ENCODE results near the gene CLEC18C.
"Not testable (repeated sequence)": the region's sequence is repeated elsewhere in the genome, so short reads cannot be mapped to it uniquely, and the experiment has no call there.

Gene CLEC18C

GRCh38 chr16:70199170-70199569 lies 25.6 kb downstream of the CLEC18C start:
- not testable (repeated sequence) for H3K4me1 ChIP-seq, H3K27me3 ChIP-seq

GRCh38 chr16:70200063-70200462 lies 26.5 kb downstream of the CLEC18C start:
- H3K4me1 ChIP-seq; H3K27me3 ChIP-seq; H3K4me3 ChIP-seq (ENCODE audit: low read depth, low read length); DNase-seq; H3K36me3 ChIP-seq; H3K9me3 ChIP-seq: not testable (repeated sequence)

More at GRCh38 chr16:70199170-70199569, 25.6 kb downstream of the CLEC18C start:
- DNase-seq; H3K4me3 ChIP-seq (ENCODE audit: low read depth, low read length); H3K36me3 ChIP-seq; H3K9me3 ChIP-seq: not testable (repeated sequence)

GRCh38 chr16:70203508-70203907 lies 29.9 kb downstream of the CLEC18C start:
- not testable (repeated sequence) for DNase-seq; H3K4me1 ChIP-seq; H3K36me3 ChIP-seq; H3K4me3 ChIP-seq (ENCODE audit: low read depth, low read length); H3K27me3 ChIP-seq; H3K9me3 ChIP-seq

- H3K9me3 ChIP-seq; H3K27me3 ChIP-seq; H3K36me3 ChIP-seq; H3K4me1 ChIP-seq; H3K4me3 ChIP-seq (ENCODE audit: low read depth, low read length); DNase-seq: not testable (repeated sequence)
These were observed 30.4 kb downstream of the CLEC18C start for GRCh38 chr16:70204010-70204409.

GRCh38 chr16:70204668-70205405 lies 31.2 kb downstream of the CLEC18C start:
- not testable (repeated sequence) for DNase-seq; H3K36me3 ChIP-seq; H3K4me3 ChIP-seq (ENCODE audit: low read depth, low read length); H3K27me3 ChIP-seq; H3K9me3 ChIP-seq; H3K4me1 ChIP-seq

GRCh38 chr16:70206382-70206781 lies 32.8 kb downstream of the CLEC18C start:
- H3K4me1 ChIP-seq; H3K27me3 ChIP-seq; H3K4me3 ChIP-seq (ENCODE audit: low read depth, low read length); H3K9me3 ChIP-seq; H3K36me3 ChIP-seq; DNase-seq: not testable (repeated sequence)

- not testable (repeated sequence) for DNase-seq; H3K9me3 ChIP-seq; H3K4me1 ChIP-seq; H3K36me3 ChIP-seq; H3K4me3 ChIP-seq (ENCODE audit: low read depth, low read length); H3K27me3 ChIP-seq
These were observed 45.0 kb downstream of the CLEC18C start for GRCh38 chr16:70218586-70218985.

- H3K4me1 ChIP-seq; H3K27me3 ChIP-seq; H3K9me3 ChIP-seq; H3K4me3 ChIP-seq (ENCODE audit: low read depth, low read length); H3K36me3 ChIP-seq; DNase-seq: not testable (repeated sequence)
These were observed 49.0 kb downstream of the CLEC18C start for GRCh38 chr16:70222574-70222973.

- not testable (repeated sequence) for H3K4me3 ChIP-seq (ENCODE audit: low read depth, low read length); H3K36me3 ChIP-seq; DNase-seq; H3K4me1 ChIP-seq; H3K9me3 ChIP-seq; H3K27me3 ChIP-seq
These were observed 49.6 kb downstream of the CLEC18C start for GRCh38 chr16:70223216-70223615.

- H3K9me3 ChIP-seq; DNase-seq; H3K4me3 ChIP-seq (ENCODE audit: low read depth, low read length); H3K27me3 ChIP-seq; H3K4me1 ChIP-seq; H3K36me3 ChIP-seq: not testable (repeated sequence)
These were observed 50.5 kb downstream of the CLEC18C start for GRCh38 chr16:70223971-70224513.

- not testable (repeated sequence) for H3K9me3 ChIP-seq; H3K4me1 ChIP-seq; H3K36me3 ChIP-seq; H3K27me3 ChIP-seq; H3K4me3 ChIP-seq (ENCODE audit: low read depth, low read length); DNase-seq
These were observed 51.1 kb downstream of the CLEC18C start for GRCh38 chr16:70224645-70225044.

GRCh38 chr16:70225430-70225829 lies 51.8 kb downstream of the CLEC18C start:
- H3K4me3 ChIP-seq (ENCODE audit: low read depth, low read length); H3K36me3 ChIP-seq; DNase-seq; H3K4me1 ChIP-seq; H3K9me3 ChIP-seq; H3K27me3 ChIP-seq: not testable (repeated sequence)

GRCh38 chr16:70226024-70226423 lies 52.4 kb downstream of the CLEC18C start:
- H3K36me3 ChIP-seq; H3K4me1 ChIP-seq; H3K9me3 ChIP-seq; H3K4me3 ChIP-seq (ENCODE audit: low read depth, low read length); DNase-seq; H3K27me3 ChIP-seq: not testable (repeated sequence)

- H3K9me3 ChIP-seq; H3K4me3 ChIP-seq (ENCODE audit: low read depth, low read length); DNase-seq; H3K4me1 ChIP-seq; H3K36me3 ChIP-seq; H3K27me3 ChIP-seq: not testable (repeated sequence)
These were observed 58.2 kb downstream of the CLEC18C start for GRCh38 chr16:70231831-70232230.

Data from BE2C (cell line).